Hematopoietic multipotent progenitor cell treated with erythropoietin and hydrocortisone succinate and interleukin-3 and kit ligand, for 6 days (in vitro differentiated cells): ENCODE measurements around the gene CD84.
"Not testable (repeated sequence)": the region's sequence is repeated elsewhere in the genome, so short reads cannot be mapped to it uniquely, and the experiment has no call there.

ENCODE experiments used
- DNase-seq: peaks from one replicate; pipeline ENCODE4 v3.0.0-alpha.2; 2015

CD84 gene

GRCh38 chr1:160539990-160540858, 39.1 kb downstream of the CD84 start:
- DNase-seq, result peak; percentile 100

- no peak for DNase-seq
Measured at GRCh38 chr1:160539684-160539989, 39.7 kb downstream of the CD84 start.

- DNase-seq, result no peak
Measured at GRCh38 chr1:160538985-160539651, 40.2 kb downstream of the CD84 start.

DNA sequence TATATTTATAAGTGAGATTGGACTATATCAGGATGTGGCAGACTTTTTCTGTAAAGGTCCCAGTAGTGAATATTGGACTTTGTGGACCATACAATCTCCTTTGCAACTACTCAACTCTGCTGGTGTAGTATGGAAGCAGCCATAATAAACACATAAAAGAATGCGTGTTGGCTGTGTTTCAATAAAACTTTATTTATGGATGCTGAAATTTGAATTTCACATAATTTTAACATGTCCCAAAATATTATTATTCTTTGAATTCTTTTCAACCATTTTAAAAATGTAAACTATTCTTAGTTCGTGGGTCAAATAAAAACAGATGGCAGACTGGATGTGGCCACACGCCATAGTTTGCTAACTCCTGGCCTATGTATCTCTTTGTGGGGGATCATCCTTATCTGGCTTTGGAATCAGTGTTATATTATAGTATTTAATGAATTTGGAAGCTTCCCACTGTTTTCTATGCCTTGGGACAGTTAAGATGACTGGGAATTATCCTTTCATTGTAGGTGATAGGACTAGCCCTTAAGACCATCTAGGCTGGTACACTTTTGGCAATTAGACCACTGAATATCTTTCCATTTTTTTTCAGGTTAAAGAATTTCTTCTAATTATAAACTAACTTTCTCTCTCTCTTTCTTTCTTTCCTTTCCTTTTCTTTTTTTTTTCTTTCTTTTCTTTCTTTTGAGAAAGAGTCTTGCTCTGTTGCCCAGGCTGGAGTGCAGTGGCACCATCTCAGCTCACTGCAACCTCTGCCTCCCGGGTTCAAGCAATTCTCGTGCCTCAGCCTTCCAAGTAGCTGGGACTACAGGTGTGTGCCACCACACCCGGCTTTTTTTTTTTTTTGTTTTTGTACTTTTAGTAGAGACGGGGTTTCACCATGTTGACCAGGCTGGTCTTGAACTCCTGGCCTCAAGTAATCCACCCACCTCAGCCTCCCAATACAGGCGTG, 41.3 kb downstream of the CD84 start:
- no peak for DNase-seq

DNA sequence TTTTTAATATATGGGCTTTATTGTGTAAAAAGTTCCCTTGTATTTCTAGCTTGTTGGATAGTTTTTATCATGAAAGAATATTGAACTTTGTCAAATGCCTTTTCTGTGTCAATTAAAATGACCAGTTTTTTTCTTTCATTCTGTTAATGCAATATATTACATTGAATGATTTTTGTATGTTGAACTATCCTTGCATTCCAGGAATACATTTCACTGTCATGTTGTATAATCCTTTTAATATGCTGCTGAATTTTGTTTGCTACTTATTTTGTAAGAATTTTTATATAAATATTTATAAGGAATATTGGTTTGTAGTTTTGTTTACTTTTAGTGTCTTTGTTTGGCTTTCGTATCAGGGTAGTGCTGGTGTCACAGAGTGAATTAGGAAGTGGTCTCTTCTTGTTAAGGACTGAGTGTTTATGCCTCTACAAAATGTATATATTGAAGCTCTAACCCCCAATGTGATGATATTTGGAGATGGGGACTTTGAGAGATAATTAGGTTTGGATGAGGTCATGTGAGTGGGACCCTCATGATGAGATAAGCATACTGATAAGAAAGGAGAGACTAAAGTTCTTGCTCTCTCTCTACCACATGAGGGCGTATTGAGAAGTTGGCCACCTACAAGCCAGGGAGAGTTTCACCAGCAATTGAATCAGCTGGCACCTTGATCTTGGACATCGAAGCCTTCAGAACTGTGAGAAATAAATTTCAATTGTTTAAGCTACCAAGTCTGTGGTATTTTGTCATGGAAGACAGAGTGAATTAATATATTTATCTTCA, 44.3 kb downstream of the CD84 start:
- peak; percentile 46 for DNase-seq

GRCh38 chr1:160532557-160532813, 46.8 kb downstream of the CD84 start:
- not testable (repeated sequence) for DNase-seq

DNA sequence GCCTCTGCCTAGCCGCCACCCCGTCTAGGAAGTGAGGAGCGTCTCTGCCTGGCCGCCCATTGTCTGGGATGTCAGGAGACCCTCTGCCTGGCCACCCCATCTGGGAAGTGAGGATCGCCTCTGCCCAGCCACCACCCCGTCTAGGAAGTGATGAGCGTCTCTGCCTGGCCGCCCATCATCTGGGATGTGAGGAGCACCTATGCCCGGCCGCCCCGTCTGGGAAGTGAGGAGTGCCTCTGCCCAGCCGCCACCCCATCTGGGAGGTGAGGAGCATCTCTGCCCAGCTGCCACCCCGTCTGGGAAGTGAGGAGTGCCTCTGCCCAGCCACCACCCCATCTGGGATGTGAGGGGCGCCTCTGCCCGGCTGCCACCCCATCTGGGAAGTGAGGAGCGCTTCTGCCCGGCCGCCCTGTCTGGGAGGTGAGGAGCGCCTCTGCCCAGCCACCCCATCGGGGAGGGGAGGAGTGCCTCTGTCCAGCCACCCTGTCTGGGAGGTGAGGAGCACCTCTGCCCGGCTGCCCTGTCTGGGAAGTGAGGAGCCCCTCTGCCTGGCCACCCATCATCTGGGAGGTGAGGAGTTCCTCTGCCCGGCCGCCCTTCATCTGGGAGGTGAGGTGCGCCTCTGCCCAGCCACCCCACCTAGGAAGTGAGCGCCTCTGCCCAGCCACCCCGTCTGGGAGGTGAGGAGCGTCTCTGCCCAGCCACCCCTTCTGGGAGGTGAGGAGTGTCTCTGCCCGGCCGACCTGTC, 47.3 kb downstream of the CD84 start:
- not testable (repeated sequence) for DNase-seq

DNA sequence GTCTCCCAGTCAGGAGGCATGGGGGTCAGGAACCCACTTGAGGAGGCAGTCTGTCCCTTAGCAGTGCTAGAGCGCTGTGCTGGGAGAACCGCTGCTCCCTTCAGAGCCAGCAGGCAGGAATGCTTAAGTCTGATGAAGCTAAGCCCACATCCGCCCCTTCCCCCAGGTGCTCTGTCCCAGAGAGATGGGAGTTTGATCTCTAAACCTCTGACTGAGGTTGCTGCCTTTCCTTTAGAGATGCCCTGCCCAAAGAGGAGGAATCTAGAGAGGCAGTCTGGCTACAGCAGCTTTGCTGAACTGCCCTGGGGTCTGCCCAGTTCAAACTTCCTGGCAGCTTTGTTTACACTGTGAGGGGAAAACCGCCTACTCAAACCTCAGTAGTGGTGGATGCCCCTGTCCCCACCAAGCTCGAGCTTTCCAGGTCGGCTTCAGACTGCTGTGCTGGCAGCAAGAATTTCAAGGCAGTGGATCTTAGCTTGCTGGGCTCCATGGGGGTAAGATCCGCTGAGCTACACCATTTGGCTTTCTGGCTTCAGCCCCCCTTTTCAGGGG, 49.8 kb downstream of the CD84 start:
- not testable (repeated sequence) for DNase-seq

GRCh38 chr1:160523789-160524188, 55.5 kb downstream of the CD84 start:
- not testable (repeated sequence) for DNase-seq

- DNase-seq, result peak; percentile 64
Measured at GRCh38 chr1:160522622-160523345, 56.5 kb downstream of the CD84 start, which contains the start of gene SLAMF6. Gene SLAMF6 (minus strand): TSS chr1:160523255. CDS start chr1:160523192, 63 bp downstream.

- DNase-seq, result no peak
Measured at GRCh38 chr1:160522136-160522535, 57.2 kb downstream of the CD84 start.

DNA sequence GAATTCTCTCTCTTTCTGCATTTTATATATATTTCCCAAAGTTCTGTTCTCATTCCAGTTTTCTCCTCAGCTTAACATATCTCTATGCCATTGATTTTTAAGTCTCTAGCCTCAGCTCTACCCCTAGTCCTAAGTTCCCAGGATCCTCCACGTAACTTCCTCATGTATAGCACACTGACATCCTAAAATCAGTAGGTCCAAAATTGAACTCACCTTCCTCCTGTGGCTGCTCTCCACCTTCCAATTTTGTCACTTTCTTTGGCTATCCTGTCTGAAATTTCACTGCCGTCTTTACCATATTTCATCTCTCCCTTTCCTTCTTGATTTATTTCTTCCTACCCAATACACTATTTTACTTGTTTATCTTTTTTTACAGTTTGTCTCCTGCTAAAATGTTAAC, 57.7 kb downstream of the CD84 start:
- DNase-seq, result no peak

DNA sequence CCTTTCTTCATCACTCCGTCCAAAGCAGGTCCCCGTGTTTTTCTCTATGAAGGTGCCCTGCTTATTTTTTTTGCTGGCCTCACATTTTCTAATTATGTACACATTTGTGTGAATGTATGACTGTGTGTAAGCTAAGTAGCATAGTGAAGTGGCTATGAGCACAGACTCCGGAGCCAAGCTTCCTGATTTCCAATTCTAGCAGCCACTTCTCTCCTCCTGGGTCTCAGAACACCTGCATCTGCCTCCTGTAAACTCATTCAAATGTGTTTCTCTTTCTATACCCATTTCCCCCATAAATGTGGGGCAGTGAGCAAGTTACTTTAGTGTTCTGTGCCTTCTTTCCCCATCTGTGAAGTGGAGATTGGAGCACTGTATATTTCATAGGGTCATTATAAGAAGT, 58.3 kb downstream of the CD84 start:
- DNase-seq, result no peak

DNA sequence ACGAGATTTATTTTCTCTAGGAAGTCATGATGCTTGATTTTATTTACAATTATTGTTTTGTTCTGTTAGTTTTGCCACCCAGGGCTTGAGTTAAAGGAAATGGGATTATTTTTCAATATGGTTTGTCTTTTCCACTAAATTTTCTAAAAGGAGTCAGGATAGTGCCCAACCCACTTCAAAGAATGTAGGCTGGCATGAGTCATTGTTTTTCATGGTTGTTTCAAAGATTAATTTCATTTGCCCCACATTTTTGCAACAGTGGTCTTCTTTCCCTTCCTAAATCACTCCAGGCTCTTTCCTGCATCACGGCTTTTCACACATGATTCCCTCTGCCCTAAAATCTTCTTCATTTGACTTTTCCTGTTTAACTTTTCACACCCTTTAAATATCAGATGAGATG, 58.7 kb downstream of the CD84 start:
- DNase-seq, result peak; percentile 14

- DNase-seq, result peak; percentile 77
Measured at GRCh38 chr1:160519642-160520435, 59.5 kb downstream of the CD84 start.

DNA sequence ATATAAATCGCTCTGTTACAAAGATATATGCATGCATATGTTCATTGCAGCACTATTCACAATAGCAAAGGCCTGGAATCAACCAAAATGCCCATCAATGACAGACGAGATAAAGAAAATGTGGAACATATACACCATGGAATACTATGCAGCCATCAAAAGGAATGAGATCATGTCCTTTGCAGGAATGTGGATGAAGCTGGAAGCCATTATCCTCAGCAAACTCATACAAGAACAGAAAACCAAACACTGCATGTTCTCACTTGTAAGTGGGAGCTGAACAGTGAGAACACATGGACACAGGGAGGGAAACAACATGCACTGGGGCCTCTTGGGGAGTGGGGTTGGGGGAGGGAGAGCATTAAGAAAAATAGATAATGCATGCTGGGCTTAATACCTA, 61.8 kb downstream of the CD84 start:
- not testable (repeated sequence) for DNase-seq

DNA sequence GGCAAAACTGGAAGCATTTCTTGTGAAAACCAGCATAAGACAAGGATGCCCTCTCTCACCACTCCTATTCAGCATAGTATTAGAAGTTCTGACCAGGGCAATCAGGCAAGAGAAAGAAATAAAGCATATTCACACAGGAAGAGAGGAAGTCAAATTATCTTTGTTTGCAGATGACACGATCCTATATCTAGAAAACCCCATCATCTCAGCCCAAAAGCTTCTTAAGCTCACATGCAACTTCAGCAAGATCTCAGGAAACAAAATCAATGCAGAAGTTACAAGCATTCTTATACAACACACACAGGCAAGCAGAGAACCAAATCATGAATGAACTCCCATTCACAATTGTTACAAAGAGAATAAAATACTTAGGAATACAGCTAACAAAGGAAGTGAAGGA, 63.4 kb downstream of the CD84 start:
- DNase-seq, result peak; percentile 7

GRCh38 chr1:160504651-160505050, 74.6 kb downstream of the CD84 start:
- DNase-seq, result no peak

GRCh38 chr1:160503087-160503486, 76.2 kb downstream of the CD84 start:
- no peak for DNase-seq
